OCI-LY7 (cell line): Measurements from ENCODE around the gene CLRN3. TPM values are rescaled to one million over a fixed set of nuclear protein-coding genes. Genes with fewer than 3 reads are reported as not detected.

ENCODE experiments used
- BruUV-seq: library from RNA; stranded (reverse); fragments of 400-500 nt; replicated peaks from 2 replicates; lab custom pipeline; 2021; lab: Mats Ljungman, UMichigan
- CTCF ChIA-PET: fragments of 300-600 bp; sonication (Branson Sonifier 250); formaldehyde crosslinking; loops from one replicate; lab custom pipeline; 2022; ENCODE audit warnings: antibody characterized with exemption; ENCODE audit not compliant: unreplicated experiment; lab: Charles Lee
- POLR2A ChIA-PET: fragments of 300-600 bp; sonication (Branson Sonifier 250); formaldehyde crosslinking; loops from one replicate; lab custom pipeline; 2022; ENCODE audit warnings: antibody characterized with exemption; lab: Charles Lee
- DNase-seq: peaks from one replicate; pipeline ENCODE4 v3.0.0-alpha.2; 2015; ENCODE audit warnings: low spot score
- H2AFZ ChIP-seq: fragments of 200-600 bp; sonication (generic), shearing (Covaris generic); 2 replicates; pipeline ENCODE4 v1.6.1; 2014; ENCODE audit warnings: mild to moderate bottlenecking, antibody characterized with exemption, low read length, moderate library complexity
- H3K27ac ChIP-seq: fragments of 200-600 bp; sonication (generic); 2 replicates; pipeline ENCODE4 v1.5.1; 2014; ENCODE audit warnings: mixed run types, low read depth, mild to moderate bottlenecking, moderate library complexity, low read length, inconsistent platforms; ENCODE audit not compliant: poor library complexity, severe bottlenecking
- H3K36me3 ChIP-seq: fragments of 200-600 bp; sonication (generic); 2 replicates; pipeline ENCODE4 v1.6.1; 2014; ENCODE audit warnings: mild to moderate bottlenecking, antibody characterized with exemption, low read length, moderate library complexity, mixed read lengths; ENCODE audit not compliant: insufficient read depth
- H3K4me1 ChIP-seq: fragments of 200-600 bp; sonication (generic); 2 replicates; pipeline ENCODE4 v1.5.1; 2014; ENCODE audit warnings: mild to moderate bottlenecking, low read length; ENCODE audit not compliant: insufficient read depth, poor library complexity, severe bottlenecking
- H3K4me2 ChIP-seq: fragments of 200-600 bp; sonication (generic); 2 replicates; pipeline ENCODE4 v1.6.1; 2014; ENCODE audit warnings: mild to moderate bottlenecking, low read length
- H3K4me3 ChIP-seq: fragments of 200-600 bp; sonication (generic); 2 replicates; pipeline ENCODE4 v1.5.1; 2014; ENCODE audit warnings: mild to moderate bottlenecking, low read depth, low read length; ENCODE audit not compliant: poor library complexity, severe bottlenecking
- H3K79me2 ChIP-seq: fragments of 200-600 bp; sonication (generic); 2 replicates; pipeline ENCODE4 v1.6.1; 2016; ENCODE audit warnings: low read depth, mild to moderate bottlenecking, low read length, moderate library complexity, mixed read lengths; ENCODE audit not compliant: insufficient read depth
- H3K9me2 ChIP-seq: fragments of 200-600 bp; sonication (generic); 2 replicates; pipeline ENCODE4 v1.6.1; 2016; ENCODE audit warnings: mild to moderate bottlenecking, low read length, mixed read lengths; ENCODE audit not compliant: insufficient read depth
- H3K9me3 ChIP-seq: fragments of 200-600 bp; sonication (generic); 2 replicates; pipeline ENCODE4 v1.6.1; 2014; ENCODE audit warnings: mild to moderate bottlenecking, mixed run types, low read length, mixed read lengths
- H4K20me1 ChIP-seq: fragments of 200-600 bp; sonication (generic); 2 replicates; pipeline ENCODE4 v1.6.1; 2014; ENCODE audit warnings: mild to moderate bottlenecking, antibody characterized with exemption, low read length, moderate library complexity, mixed read lengths; ENCODE audit not compliant: insufficient read depth
- EZH2phosphoT487 ChIP-seq: fragments of 200-600 bp; sonication (generic); IDR thresholded peaks from 2 replicates; pipeline ENCODE4 v1.6.1; 2018; ENCODE audit warnings: low read depth, borderline replicate concordance, mild to moderate bottlenecking, mixed run types, antibody characterized with exemption, low read length, moderate library complexity, mixed read lengths
- intact Hi-C: fragments of 100-400 bp; cut with micrococcal nuclease; formaldehyde crosslinking; loops from one replicate; pipeline ENCODE4 v1.10.0; 2022; ENCODE audit not compliant: unreplicated experiment
- total RNA-seq, 2 experiments: library from RNA; depleted of rRNA in 1 of 2; stranded (reverse); fragments of >200 nt in 1 of 2; shearing (Covaris generic) in 1 of 2; gene quantifications; 2 replicates each; pipeline ENCODE4 v1.2.3, GENCODE V29; 2014 to 2022
- TF ChIP-seq, protein P1 (sequence below): fragments of 200-600 bp; sonication (generic); conservative IDR thresholded peaks from 2 replicates; pipeline ENCODE4 v1.5.1; 2014; ENCODE audit warnings: mild to moderate bottlenecking, antibody characterized with exemption, low read length, moderate library complexity, mixed read lengths

Gene CLRN3
- total RNA-seq, 2 experiments from 2014 or later: not detected

DNA sequence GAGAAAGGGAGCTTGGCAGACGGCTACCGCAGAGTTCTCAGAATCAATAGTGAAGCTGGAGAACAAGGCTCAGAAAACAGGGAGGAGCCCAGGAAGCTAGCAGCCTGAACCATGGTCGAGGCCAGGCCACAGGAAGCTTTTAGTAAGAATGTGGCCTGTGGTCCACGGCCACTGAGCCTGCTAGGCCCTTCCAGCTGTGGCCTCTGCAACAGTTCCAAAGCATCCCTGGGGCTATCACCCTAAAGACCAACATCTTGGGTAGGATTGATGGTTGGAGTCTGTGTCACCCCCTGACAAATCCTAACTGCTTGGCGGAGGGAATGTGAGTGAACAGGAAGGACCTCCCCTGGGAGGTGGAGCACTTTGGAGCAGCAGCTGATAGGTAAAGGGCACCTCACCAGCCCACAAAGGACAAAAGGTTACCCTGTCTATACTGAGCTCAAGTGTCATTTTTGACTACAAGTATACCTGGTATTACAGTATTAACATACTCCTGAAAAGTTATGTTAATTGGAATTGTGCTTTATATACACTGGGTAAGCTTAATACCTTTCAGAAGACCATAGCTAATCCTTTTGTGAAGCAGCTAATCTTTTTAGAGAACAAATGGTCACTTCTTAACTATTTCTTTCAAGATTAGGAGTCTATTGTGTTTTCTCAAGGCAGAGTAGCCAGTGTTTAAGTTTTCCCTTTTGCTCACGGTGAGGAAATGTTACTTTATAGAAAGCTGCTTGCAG, 32.9 kb upstream of the CLRN3 start:
- H3K79me2 ChIP-seq: no peaks in the 10 kb centered on the region
- H4K20me1 ChIP-seq: no peaks in the 10 kb centered on the region
- H3K4me2 ChIP-seq: no peak overlapping the region
- intact Hi-C loops: no loop called here
- TF ChIP-seq EZH2phosphoT487: no peak
- TF ChIP-seq, protein P1, sequence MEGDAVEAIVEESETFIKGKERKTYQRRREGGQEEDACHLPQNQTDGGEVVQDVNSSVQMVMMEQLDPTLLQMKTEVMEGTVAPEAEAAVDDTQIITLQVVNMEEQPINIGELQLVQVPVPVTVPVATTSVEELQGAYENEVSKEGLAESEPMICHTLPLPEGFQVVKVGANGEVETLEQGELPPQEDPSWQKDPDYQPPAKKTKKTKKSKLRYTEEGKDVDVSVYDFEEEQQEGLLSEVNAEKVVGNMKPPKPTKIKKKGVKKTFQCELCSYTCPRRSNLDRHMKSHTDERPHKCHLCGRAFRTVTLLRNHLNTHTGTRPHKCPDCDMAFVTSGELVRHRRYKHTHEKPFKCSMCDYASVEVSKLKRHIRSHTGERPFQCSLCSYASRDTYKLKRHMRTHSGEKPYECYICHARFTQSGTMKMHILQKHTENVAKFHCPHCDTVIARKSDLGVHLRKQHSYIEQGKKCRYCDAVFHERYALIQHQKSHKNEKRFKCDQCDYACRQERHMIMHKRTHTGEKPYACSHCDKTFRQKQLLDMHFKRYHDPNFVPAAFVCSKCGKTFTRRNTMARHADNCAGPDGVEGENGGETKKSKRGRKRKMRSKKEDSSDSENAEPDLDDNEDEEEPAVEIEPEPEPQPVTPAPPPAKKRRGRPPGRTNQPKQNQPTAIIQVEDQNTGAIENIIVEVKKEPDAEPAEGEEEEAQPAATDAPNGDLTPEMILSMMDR: no peak
- no peaks in the 10 kb centered on the region for H3K9me2 ChIP-seq
- no TSS peak for BruUV-seq
- no peaks in the 10 kb centered on the region for H3K4me1 ChIP-seq
- H3K4me3 ChIP-seq: no peak overlapping the region
- H2AFZ ChIP-seq: no peak overlapping the region
- DNase-seq: no peak
- ChIA-PET CTCF (no interaction called here), POLR2A (interaction anchor here (0.6 kb wide), 1 partner anchor 1280 kb away, joined by 3 read pairs; no protein-coding TSS in a partner anchor)
- H3K9me3 ChIP-seq: no peaks in the 10 kb centered on the region
- no peaks in the 10 kb centered on the region for H3K36me3 ChIP-seq
- H3K27ac ChIP-seq: no peak overlapping the region

DNA sequence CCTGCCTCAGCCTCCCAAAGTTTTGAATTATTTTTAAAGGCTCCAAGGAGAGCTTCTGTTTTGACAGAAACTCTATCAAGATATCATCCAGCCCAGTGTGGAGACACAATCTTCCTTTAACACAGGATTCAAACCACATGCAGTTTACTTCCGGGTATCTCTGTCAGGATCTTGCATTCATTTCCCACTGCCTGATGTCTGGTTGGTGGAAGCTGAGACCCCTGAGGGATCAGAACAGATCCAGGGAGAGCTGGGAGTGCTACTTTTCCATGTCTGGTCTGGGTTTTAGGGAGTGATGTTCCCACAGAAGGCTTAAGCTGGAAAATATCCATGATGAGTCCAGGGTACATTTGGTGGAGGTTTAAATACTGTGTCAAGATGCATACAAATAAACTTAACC, 30.9 kb upstream of the CLRN3 start:
- ChIA-PET CTCF (no interaction called here), POLR2A (no interaction called here)
- Histone ChIP-seq H3K4me3 (no peak overlapping the region), H2AFZ (peak overlapping the region; percentile 51; the same call in 1 of the 2 replicates), H3K79me2 (no peaks in the 10 kb centered on the region), H3K4me2 (no peak overlapping the region), H3K27ac (no peak overlapping the region), H3K9me3 (no peaks in the 10 kb centered on the region), H3K4me1 (no peaks in the 10 kb centered on the region), H3K9me2 (no peaks in the 10 kb centered on the region), H4K20me1 (no peaks in the 10 kb centered on the region), H3K36me3 (no peaks in the 10 kb centered on the region)
- intact Hi-C loops: no loop called here
- DNase-seq: no peak
- TF ChIP-seq, protein P1: no peak
- TF ChIP-seq EZH2phosphoT487: no peak
- BruUV-seq: no TSS peak

DNA sequence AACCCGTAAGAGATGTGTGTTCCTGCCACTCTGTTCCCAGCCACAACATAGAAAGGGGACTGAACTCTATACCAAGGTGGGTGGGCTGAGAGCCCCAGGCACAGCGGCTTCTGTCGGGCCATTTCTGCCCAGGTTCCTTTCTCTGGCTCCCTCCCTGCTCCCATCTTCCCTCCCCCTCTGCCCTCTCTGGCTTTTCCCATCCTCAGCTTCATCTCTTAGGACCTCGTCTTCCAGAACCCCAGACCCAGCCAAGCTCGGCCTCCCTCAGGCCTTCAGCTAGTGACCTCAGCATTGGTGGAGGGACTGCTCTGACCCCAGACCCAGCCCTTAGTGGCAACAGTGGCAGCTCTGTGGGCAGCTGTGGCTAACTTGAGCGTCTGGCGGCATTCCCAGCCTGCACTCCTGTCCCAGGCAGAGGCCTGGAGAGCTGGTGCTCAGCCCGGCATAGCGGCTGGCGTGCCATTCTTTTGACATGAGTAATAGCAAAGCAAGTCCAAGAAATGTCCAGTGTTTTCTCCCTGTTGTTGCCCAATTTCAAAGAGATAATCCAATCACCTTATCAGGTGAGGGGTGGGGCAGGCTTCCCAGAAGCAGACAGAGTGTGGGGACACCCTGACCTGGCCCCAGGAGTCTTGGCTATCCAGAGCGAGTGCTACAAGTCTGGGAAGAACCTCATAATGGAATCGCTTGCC, 30.1 kb upstream of the CLRN3 start:
- ChIA-PET CTCF (no interaction called here), POLR2A (no interaction called here)
- no peak overlapping the region for H2AFZ ChIP-seq

More for the DNA sequence above, 30.1 kb upstream of the CLRN3 start:
- H3K9me2 ChIP-seq: no peaks in the 10 kb centered on the region
- H3K79me2 ChIP-seq: no peaks in the 10 kb centered on the region
- DNase-seq: no peak
- BruUV-seq: no TSS peak
- H3K27ac ChIP-seq: no peak overlapping the region
- H4K20me1 ChIP-seq: no peaks in the 10 kb centered on the region
- no peak for TF ChIP-seq EZH2phosphoT487
- TF ChIP-seq, protein P1: no peak
- H3K4me3 ChIP-seq: no peak overlapping the region
- intact Hi-C loops: no loop called here
- H3K4me1 ChIP-seq: no peaks in the 10 kb centered on the region
- no peaks in the 10 kb centered on the region for H3K9me3 ChIP-seq
- H3K36me3 ChIP-seq: no peaks in the 10 kb centered on the region
- H3K4me2 ChIP-seq: no peak overlapping the region
